HG03280 (cell line): Measurements from ENCODE around the gene HOMER3.

Experiments used
- ATAC-seq: cut with Tn5 transposase; IDR thresholded peaks from one replicate; pipeline ENCODE4 v1.9.1; 2021; ENCODE audit warnings: mild to moderate bottlenecking, moderate library complexity; ENCODE audit not compliant: unreplicated experiment

HOMER3 gene

GRCh38 chr19:18883526-18884304 is 57.3 kb downstream of the HOMER3 start:
- ATAC-seq = no peak

- no peak for ATAC-seq
Measured at GRCh38 chr19:18881491-18881890, 59.5 kb downstream of the HOMER3 start.

- no peak for ATAC-seq
Measured at GRCh38 chr19:18879579-18880373, 61.2 kb downstream of the HOMER3 start.
